ENCODE results near the gene SDF4.

SDF4 gene

GRCh38 chr1:1256956-1257871, 25.4 kb upstream of the SDF4 start:
- H3K4me3 ChIP-seq (ENCODE audit: insufficient read depth, low read length, poor library complexity, severe bottlenecking): no peak overlapping the region
- no peaks in the 10 kb centered on the region; the same call in 1 of the 2 replicates for H3K79me2 ChIP-seq (ENCODE audit: insufficient read depth, low read length)
- no peak overlapping the region for H3K27ac ChIP-seq (ENCODE audit: low read depth, low read length)
- H3K9me3 ChIP-seq (ENCODE audit: insufficient read depth, low read length): no peaks in the 10 kb centered on the region
- H3K36me3 ChIP-seq (ENCODE audit: low read length): no peaks in the 10 kb centered on the region
- no peaks in the 10 kb centered on the region for H3K27me3 ChIP-seq (ENCODE audit: low read length)
- no peak overlapping the region for H3K9ac ChIP-seq (ENCODE audit: low read length)
- no peak overlapping the region for H3K4me2 ChIP-seq (ENCODE audit: low read depth, low read length, poor library complexity, severe bottlenecking)
- no peak for TF ChIP-seq EZH2phosphoT487 (conservative IDR thresholded peaks at IDR 0.05; ENCODE audit: low read length)
- TF ChIP-seq CTCF (IDR thresholded peaks at IDR 0.05; ENCODE audit: insufficient read depth, low read length, poor library complexity, severe bottlenecking): no peak
- no peaks in the 10 kb centered on the region for H4K20me1 ChIP-seq (ENCODE audit: low read depth, low read length)
- no peaks in the 10 kb centered on the region for H3F3A ChIP-seq (ENCODE audit: insufficient read depth)
- no peaks in the 10 kb centered on the region for H3K9me2 ChIP-seq (replicated peaks; ENCODE audit: insufficient read depth, low read length)
- H2AFZ ChIP-seq (ENCODE audit: low read depth, low read length, severe bottlenecking): no peak overlapping the region

- Histone ChIP-seq H3F3A (ENCODE audit: insufficient read depth) (no peaks in the 10 kb centered on the region), H4K20me1 (ENCODE audit: low read depth, low read length) (no peaks in the 10 kb centered on the region), H3K36me3 (ENCODE audit: low read length) (no peaks in the 10 kb centered on the region), H3K9me2 (replicated peaks; ENCODE audit: insufficient read depth, low read length) (no peaks in the 10 kb centered on the region), H2AFZ (ENCODE audit: low read depth, low read length, severe bottlenecking) (no peak overlapping the region), H3K4me2 (ENCODE audit: low read depth, low read length, poor library complexity, severe bottlenecking) (no peak overlapping the region), H3K79me2 (ENCODE audit: insufficient read depth, low read length) (no peaks in the 10 kb centered on the region; the same call in 1 of the 2 replicates), H3K27ac (ENCODE audit: low read depth, low read length) (no peak overlapping the region), H3K4me3 (ENCODE audit: insufficient read depth, low read length, poor library complexity, severe bottlenecking) (no peak overlapping the region), H3K27me3 (ENCODE audit: low read length) (no peaks in the 10 kb centered on the region), H3K9me3 (ENCODE audit: insufficient read depth, low read length) (no peaks in the 10 kb centered on the region), H3K9ac (ENCODE audit: low read length) (no peak overlapping the region)
- no peak for TF ChIP-seq CTCF (IDR thresholded peaks at IDR 0.05; ENCODE audit: insufficient read depth, low read length, poor library complexity, severe bottlenecking)
- no peak for TF ChIP-seq EZH2phosphoT487 (conservative IDR thresholded peaks at IDR 0.05; ENCODE audit: low read length)
Measured at GRCh38 chr1:1255611-1256010, 23.8 kb upstream of the SDF4 start.

GRCh38 chr1:1255078-1255477, 23.3 kb upstream of the SDF4 start:
- Histone ChIP-seq H3K27ac (ENCODE audit: low read depth, low read length) (no peak overlapping the region), H3K9ac (ENCODE audit: low read length) (no peak overlapping the region), H2AFZ (ENCODE audit: low read depth, low read length, severe bottlenecking) (no peak overlapping the region), H3K9me2 (replicated peaks; ENCODE audit: insufficient read depth, low read length) (no peaks in the 10 kb centered on the region), H3F3A (ENCODE audit: insufficient read depth) (no peaks in the 10 kb centered on the region), H3K4me3 (ENCODE audit: insufficient read depth, low read length, poor library complexity, severe bottlenecking) (no peak overlapping the region), H3K9me3 (ENCODE audit: insufficient read depth, low read length) (no peaks in the 10 kb centered on the region), H4K20me1 (ENCODE audit: low read depth, low read length) (no peaks in the 10 kb centered on the region), H3K27me3 (ENCODE audit: low read length) (no peaks in the 10 kb centered on the region), H3K36me3 (ENCODE audit: low read length) (no peaks in the 10 kb centered on the region), H3K4me2 (ENCODE audit: low read depth, low read length, poor library complexity, severe bottlenecking) (no peak overlapping the region), H3K79me2 (ENCODE audit: insufficient read depth, low read length) (no peaks in the 10 kb centered on the region; the same call in 1 of the 2 replicates)
- no peak for TF ChIP-seq EZH2phosphoT487 (conservative IDR thresholded peaks at IDR 0.05; ENCODE audit: low read length)
- TF ChIP-seq CTCF (IDR thresholded peaks at IDR 0.05; ENCODE audit: insufficient read depth, low read length, poor library complexity, severe bottlenecking): no peak

Measured in SU-DHL-6 (cell line).